Large intestine (tissue), 3 donors: ENCODE measurements around the gene MAST4. TPM values are rescaled to one million over a fixed set of nuclear protein-coding genes. Genes with fewer than 3 reads are reported as not detected.
"Not testable (repeated sequence)": the region's sequence is repeated elsewhere in the genome, so short reads cannot be mapped to it uniquely, and the experiment has no call there.

Experiments
- DNase-seq, 2 donors: peaks; one replicate each; pipeline versions ENCODE4 v3.0.0 to v3.0.0-alpha.2; 2013
- H3K27ac ChIP-seq: one replicate; pipeline ENCODE4 v1.5.1; 2013; ENCODE audit warnings: low read length
- H3K27me3 ChIP-seq: 2 replicates; pipeline ENCODE4 v1.6.1; 2013; ENCODE audit warnings: low read length; ENCODE audit not compliant: control insufficient read depth, insufficient read depth
- H3K36me3 ChIP-seq: 2 replicates; pipeline ENCODE4 v1.6.1; 2013; ENCODE audit warnings: low read length; ENCODE audit not compliant: control insufficient read depth, insufficient read depth
- H3K4me1 ChIP-seq: one replicate; pipeline ENCODE4 v1.6.1; 2013; ENCODE audit warnings: low read length; ENCODE audit not compliant: control insufficient read depth, insufficient read depth
- H3K4me3 ChIP-seq: one replicate; pipeline ENCODE4 v1.5.1; 2013; ENCODE audit warnings: low read length
- H3K9me3 ChIP-seq: one replicate; pipeline ENCODE4 v1.6.1; 2013; ENCODE audit warnings: mild to moderate bottlenecking, low read depth, low read length, moderate library complexity; ENCODE audit not compliant: control insufficient read depth
- WGBS: methylation state at CpG from one replicate; pipeline ENCODE4 v1.1.5; 2013; ENCODE audit warnings: low lambda C conversion rate; ENCODE audit not compliant: insufficient coverage; 5-methylcytosine and 5-hydroxymethylcytosine counted together
- polyA plus RNA-seq: library from polyadenylated mRNA; unstranded; fragments of 120-200 nt; gene quantifications from one replicate; pipeline ENCODE4 v1.2.1, GENCODE V29; 2013

Gene MAST4
- polyA plus RNA-seq, 1 donor = 14.8 TPM

- H3K9me3 ChIP-seq, H3K27ac ChIP-seq, H3K4me1 ChIP-seq, DNase-seq, H3K27me3 ChIP-seq, H3K4me3 ChIP-seq: not testable (repeated sequence)
- H3K36me3 ChIP-seq = peaks cover 15% of the 10 kb centered on the region
- WGBS = no CpG with 5 or more reads among the region's 5 CpGs
These were observed 531.2 kb downstream of the MAST4 start for GRCh38 chr5:67127347-67127895.

- Histone ChIP-seq H3K4me3 (no peak overlapping the region), H3K36me3 (peaks cover 13% of the 10 kb centered on the region), H3K9me3 (no peaks in the 10 kb centered on the region), H3K27me3 (no peaks in the 10 kb centered on the region), H3K27ac (no peak overlapping the region), H3K4me1 (no peaks in the 10 kb centered on the region)
- 100% methylated on average over 1 of the region's 2 CpGs for WGBS
- DNase-seq = no peak
These were observed 533.6 kb downstream of the MAST4 start for GRCh38 chr5:67129768-67130167.

GRCh38 chr5:67133217-67133616, 537.0 kb downstream of the MAST4 start:
- H3K9me3 ChIP-seq = no peaks in the 10 kb centered on the region
- no peak overlapping the region for H3K27ac ChIP-seq
- H3K4me3 ChIP-seq = no peak overlapping the region
- 50% methylated on average over 2 of the region's 2 CpGs for WGBS
- no peaks in the 10 kb centered on the region for H3K27me3 ChIP-seq
- peaks cover 25% of the 10 kb centered on the region for H3K36me3 ChIP-seq
- no peak for DNase-seq
- no peaks in the 10 kb centered on the region for H3K4me1 ChIP-seq

GRCh38 chr5:67133776-67134175, 537.6 kb downstream of the MAST4 start:
- H3K36me3 ChIP-seq = peaks cover 25% of the 10 kb centered on the region
- H3K4me1 ChIP-seq = no peaks in the 10 kb centered on the region
- H3K27me3 ChIP-seq = no peaks in the 10 kb centered on the region
- no peaks in the 10 kb centered on the region for H3K9me3 ChIP-seq
- WGBS = no CpG with 5 or more reads among the region's 3 CpGs
- H3K27ac ChIP-seq = no peak overlapping the region
- DNase-seq = no peak
- H3K4me3 ChIP-seq = no peak overlapping the region

GRCh38 chr5:67135381-67135984, 539.3 kb downstream of the MAST4 start:
- H3K27me3 ChIP-seq = no peaks in the 10 kb centered on the region
- no peak overlapping the region for H3K27ac ChIP-seq
- H3K4me3 ChIP-seq = no peak overlapping the region
- 62% methylated on average over 4 of the region's 6 CpGs for WGBS
- H3K9me3 ChIP-seq = no peaks in the 10 kb centered on the region
- peaks cover 7% of the 10 kb centered on the region for H3K4me1 ChIP-seq
- no peak for DNase-seq
- peaks cover 20% of the 10 kb centered on the region for H3K36me3 ChIP-seq

- no peak for DNase-seq
- no peaks in the 10 kb centered on the region for H3K27me3 ChIP-seq
- 100% methylated on average over 3 of the region's 5 CpGs for WGBS
- H3K27ac ChIP-seq = no peak overlapping the region
- H3K4me3 ChIP-seq = no peak overlapping the region
- no peaks in the 10 kb centered on the region for H3K9me3 ChIP-seq
- peaks cover 20% of the 10 kb centered on the region for H3K4me1 ChIP-seq
- H3K36me3 ChIP-seq = peaks cover 29% of the 10 kb centered on the region
These were observed 542.8 kb downstream of the MAST4 start for GRCh38 chr5:67139030-67139429.

- Histone ChIP-seq H3K27ac (no peak overlapping the region), H3K9me3 (no peaks in the 10 kb centered on the region), H3K36me3 (peaks cover 28% of the 10 kb centered on the region), H3K4me3 (no peak overlapping the region), H3K4me1 (peaks cover 30% of the 10 kb centered on the region), H3K27me3 (no peaks in the 10 kb centered on the region)
- no peak for DNase-seq
- WGBS = 90% methylated on average over 2 of the region's 4 CpGs
These were observed 544.2 kb downstream of the MAST4 start for GRCh38 chr5:67140413-67140812.

GRCh38 chr5:67141644-67142043, 545.5 kb downstream of the MAST4 start:
- H3K9me3 ChIP-seq = no peaks in the 10 kb centered on the region
- H3K27me3 ChIP-seq = no peaks in the 10 kb centered on the region
- H3K4me3 ChIP-seq = no peak overlapping the region
- no peak for DNase-seq
- H3K27ac ChIP-seq = no peak overlapping the region
- peaks cover 28% of the 10 kb centered on the region for H3K36me3 ChIP-seq
- H3K4me1 ChIP-seq = peaks cover 39% of the 10 kb centered on the region

- Histone ChIP-seq H3K36me3 (peaks cover 28% of the 10 kb centered on the region), H3K27me3 (no peaks in the 10 kb centered on the region), H3K9me3 (no peaks in the 10 kb centered on the region), H3K4me3 (no peak overlapping the region), H3K27ac (no peak overlapping the region), H3K4me1 (peaks cover 46% of the 10 kb centered on the region)
- DNase-seq = no peak
- WGBS = no CpG with 5 or more reads among the region's 8 CpGs
These were observed 546.6 kb downstream of the MAST4 start for GRCh38 chr5:67142816-67143215.

GRCh38 chr5:67143549-67143948, 547.4 kb downstream of the MAST4 start:
- no peak for DNase-seq
- peak overlapping the region; percentile 46 for H3K27ac ChIP-seq
- peaks cover 29% of the 10 kb centered on the region for H3K36me3 ChIP-seq
- no peaks in the 10 kb centered on the region for H3K9me3 ChIP-seq
- H3K4me1 ChIP-seq = peaks cover 49% of the 10 kb centered on the region
- no peaks in the 10 kb centered on the region for H3K27me3 ChIP-seq
- WGBS = no CpG with 5 or more reads among the region's 2 CpGs
- H3K4me3 ChIP-seq = no peak overlapping the region

- no peaks in the 10 kb centered on the region for H3K9me3 ChIP-seq
- H3K27me3 ChIP-seq = no peaks in the 10 kb centered on the region
- H3K36me3 ChIP-seq = peaks cover 33% of the 10 kb centered on the region
- peak; percentile 57 to 85 for DNase-seq
- H3K4me3 ChIP-seq = no peak overlapping the region
- H3K4me1 ChIP-seq = peaks cover 49% of the 10 kb centered on the region
- H3K27ac ChIP-seq = peak overlapping the region; percentile 67
- no CpG with 5 or more reads among the region's 2 CpGs for WGBS
These were observed 548.0 kb downstream of the MAST4 start for GRCh38 chr5:67144183-67144639.
